NB4 (cell line): ENCODE data around the gene YPEL2.

ENCODE experiments used
- DNase-seq: peaks from one replicate; pipeline ENCODE4 v3.0.0; 2010; ENCODE audit warnings: low read depth
- H3K4me3 ChIP-seq: one replicate; pipeline ENCODE4 v1.5.1; 2011; ENCODE audit warnings: mild to moderate bottlenecking, low read depth, low read length, moderate library complexity
- CTCF ChIP-seq: IDR thresholded peaks from one replicate; pipeline ENCODE4 v1.5.1; 2012; ENCODE audit warnings: low read depth, low read length
- MAX ChIP-seq: IDR thresholded peaks from 2 replicates; pipeline ENCODE4 v1.6.1; 2011; ENCODE audit warnings: low read depth, low read length
- MYC ChIP-seq: IDR thresholded peaks from 2 replicates; pipeline ENCODE4 v1.6.1; 2011; ENCODE audit warnings: low read depth, low read length
- POLR2A ChIP-seq: IDR thresholded peaks from 2 replicates; pipeline ENCODE4 v1.6.1; 2011; ENCODE audit warnings: mild to moderate bottlenecking; ENCODE audit not compliant: insufficient read length; ENCODE audit errors: extremely low read depth

The YPEL2 gene

GRCh38 chr17:59353936-59354755 lies 22.7 kb downstream of the YPEL2 start:
- no peak overlapping the region for H3K4me3 ChIP-seq
- TF ChIP-seq POLR2A (no peak), CTCF (no peak), MYC (no peak), MAX (no peak)
- no peak for DNase-seq

- H3K4me3 ChIP-seq: no peak overlapping the region
- no peak for DNase-seq
- TF ChIP-seq POLR2A: no peak
- no peak for TF ChIP-seq MAX
- TF ChIP-seq CTCF: no peak
- TF ChIP-seq MYC: no peak
Measured at GRCh38 chr17:59355030-59355701, 23.7 kb downstream of the YPEL2 start.

GRCh38 chr17:59355702-59356325 lies 24.4 kb downstream of the YPEL2 start:
- TF ChIP-seq MYC (no peak), MAX (no peak), CTCF (no peak), POLR2A (no peak)
- no peak for DNase-seq
- H3K4me3 ChIP-seq: no peak overlapping the region

- no peak for DNase-seq
- no peak for TF ChIP-seq POLR2A
- TF ChIP-seq MYC: no peak
- TF ChIP-seq MAX: no peak
- no peak for TF ChIP-seq CTCF
- H3K4me3 ChIP-seq: no peak overlapping the region
Measured at GRCh38 chr17:59356543-59357218, 25.2 kb downstream of the YPEL2 start.

GRCh38 chr17:59357219-59357697 lies 25.8 kb downstream of the YPEL2 start:
- H3K4me3 ChIP-seq: no peak overlapping the region
- TF ChIP-seq MAX (no peak), MYC (no peak), CTCF (no peak), POLR2A (no peak)
- DNase-seq: no peak
